HCT116 (cell line): ENCODE results near the gene SKAP1. TPM values are rescaled to one million over a fixed set of nuclear protein-coding genes. Genes with fewer than 3 reads are reported as not detected.

ENCODE experiments used
- ATAC-seq: fragments of 200-7000 bp; cut with Tn5 transposase; 2 replicates; pipeline ENCODE4 v1.9.1; 2020; ENCODE audit warnings: mild to moderate bottlenecking, moderate library complexity
- BruUV-seq: library from RNA; stranded (reverse); fragments of 400-500 nt; replicated peaks from 2 replicates; lab custom pipeline; 2021; lab: Mats Ljungman, UMichigan
- CTCF ChIA-PET: fragments of 300-600 bp; sonication (Branson Sonifier 250); formaldehyde crosslinking; loops from one replicate; lab custom pipeline; 2021; ENCODE audit warnings: antibody characterized with exemption; lab: Charles Lee
- POLR2A ChIA-PET: fragments of 300-600, 350-600 bp; sonication (Branson Sonifier 250); formaldehyde crosslinking; loops from one replicate; lab custom pipeline; 2021; ENCODE audit warnings: antibody characterized with exemption; lab: Charles Lee
- RAD21 ChIA-PET, 2 experiments: fragments of 300-600 bp; sonication (Branson Sonifier 250); formaldehyde crosslinking; loops; one replicate each; lab custom pipeline; 2023; ENCODE audit warnings: low total read pairs in 2 of 2; ENCODE audit not compliant: uncharacterized antibody in 2 of 2, unreplicated experiment in 2 of 2, low non-redundant PET in 1 of 2; lab: Charles Lee
- DNase-seq: peaks from one replicate; pipeline ENCODE4 v3.0.0-alpha.2; 2010; ENCODE audit warnings: low read depth, low spot score
- H2AFZ ChIP-seq: fragments of 200-600 bp; shearing (Covaris generic), sonication (generic); 2 replicates; pipeline ENCODE4 v1.6.1; 2017; ENCODE audit warnings: low read depth, mixed run types, mixed read lengths, antibody characterized with exemption, low read length; ENCODE audit not compliant: poor library complexity, severe bottlenecking
- H3K27ac ChIP-seq: 2 replicates; pipeline ENCODE4 v1.5.1; 2012; ENCODE audit warnings: low read depth, low read length
- H3K27me3 ChIP-seq: fragments of 200-600 bp; sonication (generic); 2 replicates; pipeline ENCODE4 v1.6.1; 2016; ENCODE audit warnings: mixed run types, low read length, mixed read lengths; ENCODE audit not compliant: insufficient read depth
- H3K36me3 ChIP-seq, 2 experiments: fragments of 200-500 bp in 1 of 2; fragments of 200-600 bp in 1 of 2; sonication (Bioruptor generic) in 1 of 2; sonication (generic) in 1 of 2; 2 replicates each; pipeline versions ENCODE4 v1.5.1 to v1.6.1; 2014 to 2016; ENCODE audit warnings: low read length in 2 of 2, inconsistent platforms in 1 of 2, mixed read lengths in 1 of 2, mixed run types in 1 of 2; ENCODE audit not compliant: insufficient read depth in 2 of 2, control insufficient read depth in 1 of 2
- H3K4me1 ChIP-seq, 2 experiments: fragments of 200-600 bp in 1 of 2; sonication (generic) in 1 of 2; 2 replicates each; pipeline versions ENCODE4 v1.5.1 to v1.6.1; 2012 to 2017; ENCODE audit warnings: low read length in 2 of 2, inconsistent platforms in 1 of 2, mild to moderate bottlenecking in 1 of 2, mixed read lengths in 1 of 2, mixed run types in 1 of 2, moderate library complexity in 1 of 2; ENCODE audit not compliant: insufficient read depth in 2 of 2, control insufficient read depth in 1 of 2
- H3K4me2 ChIP-seq: fragments of 200-600 bp; sonication (generic); 2 replicates; pipeline ENCODE4 v1.6.1; 2017; ENCODE audit warnings: mixed run types, low read length, mixed read lengths
- H3K4me3 ChIP-seq, 2 experiments: fragments of 200-600 bp in 1 of 2; sonication (generic) in 1 of 2; replicated peaks in 1 of 2; 2 replicates each; pipeline ENCODE4 v1.5.1; 2011 to 2016; ENCODE audit warnings: low read length in 2 of 2, control low read depth in 1 of 2, low read depth in 1 of 2, mild to moderate bottlenecking in 1 of 2, mixed read lengths in 1 of 2, mixed run types in 1 of 2
- H3K79me2 ChIP-seq: fragments of 200-600 bp; sonication (generic); 2 replicates; pipeline ENCODE4 v1.6.1; 2017; ENCODE audit warnings: mild to moderate bottlenecking, mixed run types, low read length, moderate library complexity, mixed read lengths; ENCODE audit not compliant: insufficient read depth
- H3K9ac ChIP-seq: fragments of 200-600 bp; sonication (generic); 2 replicates; pipeline ENCODE4 v1.6.1; 2016; ENCODE audit warnings: low read length, mixed read lengths
- H3K9me2 ChIP-seq: fragments of 200-600 bp; sonication (generic), shearing (Covaris generic); 2 replicates; pipeline ENCODE4 v1.6.1; 2017; ENCODE audit warnings: mixed run types, mild to moderate bottlenecking, moderate library complexity; ENCODE audit not compliant: insufficient read depth
- H3K9me3 ChIP-seq, 2 experiments: fragments of 200-500 bp in 1 of 2; fragments of 200-600 bp in 1 of 2; sonication (Bioruptor generic) in 1 of 2; sonication (generic) in 1 of 2; 2 replicates each; pipeline ENCODE4 v1.6.1; 2014 to 2017; ENCODE audit warnings: low read length in 2 of 2, mixed read lengths in 2 of 2, inconsistent platforms in 1 of 2, low read depth in 1 of 2, mild to moderate bottlenecking in 1 of 2, mixed run types in 1 of 2, moderate library complexity in 1 of 2; ENCODE audit not compliant: control insufficient read depth in 1 of 2, insufficient read depth in 1 of 2
- H4K20me1 ChIP-seq: fragments of 200-600 bp; sonication (generic), shearing (Covaris generic); 2 replicates; pipeline ENCODE4 v1.6.1; 2017; ENCODE audit warnings: mixed run types, mild to moderate bottlenecking, moderate library complexity; ENCODE audit not compliant: insufficient read depth
- ATF3 ChIP-seq: IDR thresholded peaks from 2 replicates; pipeline ENCODE4 v1.6.1; 2012
- CBX3 ChIP-seq: IDR thresholded peaks from 2 replicates; pipeline ENCODE4 v1.6.1; 2012; ENCODE audit warnings: low read depth
- MAX ChIP-seq: IDR thresholded peaks from 2 replicates; pipeline ENCODE4 v1.6.1; 2012
- ZBTB33 ChIP-seq: IDR thresholded peaks from 2 replicates; pipeline ENCODE4 v1.6.1; 2011; ENCODE audit warnings: mild to moderate bottlenecking, low read length, moderate library complexity; ENCODE audit not compliant: insufficient replicate concordance; ENCODE audit errors: extremely low read depth
- intact Hi-C: fragments of 100-400 bp; cut with micrococcal nuclease; formaldehyde crosslinking; loops from 2 replicates; pipeline ENCODE4 v1.10.0; 2022
- total RNA-seq: library from RNA; stranded (reverse); gene quantifications from one replicate; pipeline ENCODE4 v1.2.1, GENCODE V29; 2021; ENCODE audit not compliant: unreplicated experiment

SKAP1 gene
- total RNA-seq, 1 experiment from 2014 or later, result 12.4 TPM

- BruUV-seq, result no TSS peak
- ChIA-PET CTCF (interaction anchor here (0.9 kb wide), 1 partner anchor 9 kb away, joined by 3 read pairs; no protein-coding TSS in a partner anchor), RAD21 (no interaction called here), POLR2A (no interaction called here)
- ATAC-seq (no peak), DNase-seq (no peak)
- Histone ChIP-seq H3K9me3 (no peaks in the 10 kb centered on the region), H3K4me2 (no peak overlapping the region), H4K20me1 (no peaks in the 10 kb centered on the region), H3K9ac (no peak overlapping the region), H3K79me2 (no peaks in the 10 kb centered on the region), H3K9me2 (no peaks in the 10 kb centered on the region), H3K27ac (no peak overlapping the region), H3K4me3 (no peak overlapping the region), H2AFZ (no peak overlapping the region), H3K4me1 (no peaks in the 10 kb centered on the region), H3K27me3 (no peaks in the 10 kb centered on the region), H3K36me3 (no peaks in the 10 kb centered on the region)
- TF ChIP-seq ZBTB33, result no peak
- intact Hi-C loops, result no loop called here
Observed at GRCh38 chr17:48313096-48313755, 116.8 kb downstream of the SKAP1 start.

- Histone ChIP-seq H3K4me1 (no peaks in the 10 kb centered on the region), H3K9me3 (no peaks in the 10 kb centered on the region), H4K20me1 (no peaks in the 10 kb centered on the region), H3K27ac (no peak overlapping the region), H3K9me2 (no peaks in the 10 kb centered on the region), H3K36me3 (no peaks in the 10 kb centered on the region), H3K4me3 (no peak overlapping the region), H2AFZ (no peak overlapping the region), H3K4me2 (no peak overlapping the region), H3K79me2 (no peaks in the 10 kb centered on the region), H3K27me3 (no peaks in the 10 kb centered on the region), H3K9ac (no peak overlapping the region)
- POLR2A ChIA-PET, result no interaction called here
- TF ChIP-seq CBX3 (no peak), ATF3 (no peak), MAX (no peak)
- BruUV-seq, result no TSS peak
- RAD21 ChIA-PET, result no interaction called here
- CTCF ChIA-PET, result no interaction called here
- no peak for DNase-seq
- intact Hi-C loops, result no loop called here
- no peak for ATAC-seq
Observed at GRCh38 chr17:48311324-48311723, 118.7 kb downstream of the SKAP1 start.
